Muscle layer of duodenum (tissue), 2 donors: ENCODE data around the gene SBF2.

Source experiments
- H3K27ac ChIP-seq: one replicate; pipeline ENCODE4 v1.7.0; 2013; ENCODE audit warnings: mild to moderate bottlenecking, low read length
- H3K27me3 ChIP-seq: one replicate; pipeline ENCODE4 v1.7.0; 2013; ENCODE audit warnings: low read depth, mild to moderate bottlenecking, control low read depth, low read length
- H3K36me3 ChIP-seq, 2 donors: one replicate each; pipeline ENCODE4 v1.7.0; 2013; ENCODE audit warnings: low read length in 2 of 2, control low read depth in 1 of 2, mild to moderate bottlenecking in 1 of 2; ENCODE audit not compliant: insufficient read depth in 2 of 2, control insufficient read depth in 1 of 2
- H3K4me1 ChIP-seq, 2 donors: one replicate each; pipeline ENCODE4 v1.7.0; 2013; ENCODE audit warnings: low read length in 2 of 2, mild to moderate bottlenecking in 2 of 2, control low read depth in 1 of 2, moderate library complexity in 1 of 2; ENCODE audit not compliant: insufficient read depth in 2 of 2, control insufficient read depth in 1 of 2
- H3K4me3 ChIP-seq, 2 donors: one replicate each; pipeline ENCODE4 v1.7.0; 2013; ENCODE audit warnings: low read length in 2 of 2, low read depth in 1 of 2, mild to moderate bottlenecking in 1 of 2
- H3K9me3 ChIP-seq, 2 donors: one replicate each; pipeline ENCODE4 v1.7.0; 2013; ENCODE audit warnings: low read length in 2 of 2, control low read depth in 1 of 2, mild to moderate bottlenecking in 1 of 2; ENCODE audit not compliant: control insufficient read depth in 1 of 2
- donor health status: healthy.

Gene SBF2

GRCh38 chr11:9862981-9863380, 431.0 kb downstream of the SBF2 start:
- H3K4me3 ChIP-seq = no peak overlapping the region
- H3K9me3 ChIP-seq = no peaks in the 10 kb centered on the region
- H3K4me1 ChIP-seq = no peaks in the 10 kb centered on the region
- no peaks in the 10 kb centered on the region for H3K36me3 ChIP-seq
- no peaks in the 10 kb centered on the region for H3K27me3 ChIP-seq
- H3K27ac ChIP-seq = no peak overlapping the region

- no peaks in the 10 kb centered on the region for H3K4me1 ChIP-seq
- H3K9me3 ChIP-seq = no peaks in the 10 kb centered on the region
- H3K4me3 ChIP-seq = no peak overlapping the region
- H3K27me3 ChIP-seq = no peaks in the 10 kb centered on the region
- H3K27ac ChIP-seq = no peak overlapping the region
- peaks cover 0 to 2% of the 10 kb centered on the region in 2 donors for H3K36me3 ChIP-seq
These were observed 431.9 kb downstream of the SBF2 start for GRCh38 chr11:9861860-9862725.

GRCh38 chr11:9859554-9860305, 434.3 kb downstream of the SBF2 start:
- no peaks in the 10 kb centered on the region for H3K4me1 ChIP-seq
- no peak overlapping the region for H3K4me3 ChIP-seq
- H3K36me3 ChIP-seq = peaks cover 16 to 18% of the 10 kb centered on the region in 2 donors
- no peak overlapping the region for H3K27ac ChIP-seq
- H3K9me3 ChIP-seq = no peaks in the 10 kb centered on the region
- no peaks in the 10 kb centered on the region for H3K27me3 ChIP-seq

- H3K4me3 ChIP-seq = no peak overlapping the region
- H3K9me3 ChIP-seq = no peaks in the 10 kb centered on the region
- no peaks in the 10 kb centered on the region for H3K27me3 ChIP-seq
- no peaks in the 10 kb centered on the region for H3K4me1 ChIP-seq
- no peak overlapping the region for H3K27ac ChIP-seq
- H3K36me3 ChIP-seq = peaks cover 16 to 21% of the 10 kb centered on the region in 2 donors
These were observed 435.2 kb downstream of the SBF2 start for GRCh38 chr11:9858822-9859221.

GRCh38 chr11:9858218-9858617, 435.8 kb downstream of the SBF2 start:
- Histone ChIP-seq H3K9me3 (no peaks in the 10 kb centered on the region), H3K36me3 (peaks cover 16 to 21% of the 10 kb centered on the region in 2 donors), H3K27me3 (no peaks in the 10 kb centered on the region), H3K27ac (no peak overlapping the region), H3K4me3 (no peak overlapping the region), H3K4me1 (no peaks in the 10 kb centered on the region)

GRCh38 chr11:9855579-9856287, 438.3 kb downstream of the SBF2 start:
- peaks cover 16 to 29% of the 10 kb centered on the region in 2 donors for H3K36me3 ChIP-seq
- no peak overlapping the region for H3K27ac ChIP-seq
- no peaks in the 10 kb centered on the region for H3K27me3 ChIP-seq
- H3K4me1 ChIP-seq = no peaks in the 10 kb centered on the region
- no peaks in the 10 kb centered on the region for H3K9me3 ChIP-seq
- no peak overlapping the region for H3K4me3 ChIP-seq

GRCh38 chr11:9853929-9854552, 440.0 kb downstream of the SBF2 start:
- Histone ChIP-seq H3K36me3 (peaks cover 22 to 39% of the 10 kb centered on the region in 2 donors), H3K4me3 (no peak overlapping the region), H3K9me3 (no peaks in the 10 kb centered on the region), H3K27me3 (no peaks in the 10 kb centered on the region), H3K27ac (no peak overlapping the region), H3K4me1 (no peaks in the 10 kb centered on the region)

GRCh38 chr11:9852465-9852864, 441.6 kb downstream of the SBF2 start:
- H3K27ac ChIP-seq = no peak overlapping the region
- H3K27me3 ChIP-seq = no peaks in the 10 kb centered on the region
- H3K36me3 ChIP-seq = peaks cover 22 to 43% of the 10 kb centered on the region in 2 donors
- H3K9me3 ChIP-seq = no peaks in the 10 kb centered on the region
- H3K4me1 ChIP-seq = no peaks in the 10 kb centered on the region
- no peak overlapping the region for H3K4me3 ChIP-seq

- Histone ChIP-seq H3K4me1 (no peaks in the 10 kb centered on the region), H3K9me3 (no peaks in the 10 kb centered on the region), H3K27ac (no peak overlapping the region), H3K27me3 (no peaks in the 10 kb centered on the region), H3K4me3 (no peak overlapping the region), H3K36me3 (peaks cover 24 to 52% of the 10 kb centered on the region in 2 donors)
These were observed 442.7 kb downstream of the SBF2 start for GRCh38 chr11:9851366-9851765.

GRCh38 chr11:9850224-9850895, 443.7 kb downstream of the SBF2 start:
- peaks cover 22 to 47% of the 10 kb centered on the region in 2 donors for H3K36me3 ChIP-seq

More at GRCh38 chr11:9850224-9850895, 443.7 kb downstream of the SBF2 start:
- no peaks in the 10 kb centered on the region for H3K27me3 ChIP-seq
- no peak overlapping the region for H3K27ac ChIP-seq
- H3K9me3 ChIP-seq = no peaks in the 10 kb centered on the region
- no peaks in the 10 kb centered on the region for H3K4me1 ChIP-seq
- H3K4me3 ChIP-seq = no peak overlapping the region
